ENCODE results near the gene MIB1. TPM values are rescaled to one million over a fixed set of nuclear protein-coding genes. Genes with fewer than 3 reads are reported as not detected.

MIB1 gene
- polyA plus RNA-seq, 10 donors = 21.6 to 54.3 (median 43.7) TPM

DNA sequence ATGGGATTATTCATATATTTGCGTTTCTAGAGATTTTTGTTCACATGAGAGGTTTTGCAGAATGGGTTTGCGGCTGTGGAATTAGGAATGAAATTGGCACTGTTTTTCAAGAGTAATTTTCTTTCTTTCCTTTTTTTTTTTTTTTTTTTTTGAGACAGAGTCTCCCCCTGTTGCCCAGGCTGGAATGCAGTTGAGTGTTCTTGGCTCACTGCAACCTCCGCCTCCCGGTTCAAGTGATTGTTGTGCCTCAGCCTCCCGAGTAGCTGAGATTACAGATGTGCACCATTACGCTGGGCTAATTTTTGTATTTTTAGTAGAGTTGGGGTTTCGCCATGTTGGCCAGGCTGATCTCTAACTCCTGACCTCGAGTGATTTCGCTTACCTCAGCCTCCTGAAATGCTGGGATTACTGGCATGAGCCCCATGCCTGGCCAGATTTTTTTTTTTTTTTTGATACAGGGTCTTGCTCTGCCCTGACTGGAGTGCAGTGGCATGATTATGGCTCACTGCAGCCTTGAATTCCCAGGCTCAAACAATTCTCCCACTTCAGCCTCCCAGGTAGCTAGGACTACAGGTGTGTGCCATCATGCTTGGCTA lies 65.3 kb downstream of the MIB1 start:
- no peak for DNase-seq

DNA sequence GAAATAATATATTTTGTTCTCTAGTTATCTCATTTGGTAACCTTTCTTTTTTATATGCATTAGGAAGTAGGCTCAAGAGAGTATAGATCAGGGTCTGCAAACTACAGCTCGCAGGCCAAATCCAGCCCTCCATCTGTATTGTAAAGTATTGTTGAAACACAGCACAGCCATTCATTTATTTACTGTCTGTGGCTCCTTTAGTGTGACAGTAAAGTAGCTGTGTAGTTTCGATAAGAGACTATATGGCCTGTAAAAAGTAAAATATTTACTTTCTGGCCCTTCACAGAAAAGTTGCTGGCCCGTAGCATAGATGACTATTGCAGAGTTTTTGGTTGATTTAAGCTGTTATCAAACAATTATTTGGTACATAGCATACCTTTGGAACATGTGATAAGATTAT lies 67.6 kb downstream of the MIB1 start:
- no peak for DNase-seq

GRCh38 chr18:21809725-21810124 lies 69.1 kb downstream of the MIB1 start:
- no peak for DNase-seq

- DNase-seq = no peak
Observed at GRCh38 chr18:21815101-21815500, 74.5 kb downstream of the MIB1 start.

- DNase-seq = peak in 1 of 3 donors; percentile 37
Observed at GRCh38 chr18:21820033-21820810, 79.6 kb downstream of the MIB1 start.

- DNase-seq = no peak
Observed at GRCh38 chr18:21820811-21821143, 80.2 kb downstream of the MIB1 start.

DNA sequence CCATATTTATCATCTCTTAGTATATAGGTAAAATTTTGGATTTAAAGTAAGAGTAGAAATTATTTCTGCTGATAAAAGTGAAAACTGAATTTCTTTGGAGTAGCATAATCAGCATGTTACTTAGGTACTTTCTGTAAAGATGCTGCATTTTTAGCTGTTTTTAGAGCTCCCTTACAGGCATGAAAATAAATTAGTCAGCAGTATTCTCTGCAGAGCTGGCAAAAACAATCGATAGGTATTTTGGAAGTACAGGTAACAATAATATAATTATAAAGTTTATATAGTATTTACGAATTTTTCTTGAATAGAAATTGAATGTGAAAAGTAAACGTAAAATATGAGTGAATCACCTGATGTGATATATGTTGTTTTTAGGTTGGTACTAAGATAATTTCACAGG lies 83.3 kb downstream of the MIB1 start:
- no peak for DNase-seq

GRCh38 chr18:21826196-21826595 lies 85.6 kb downstream of the MIB1 start:
- no peak for DNase-seq

GRCh38 chr18:21826641-21827302 lies 86.2 kb downstream of the MIB1 start:
- peak; percentile 19 to 54 (median 22) for DNase-seq

DNA sequence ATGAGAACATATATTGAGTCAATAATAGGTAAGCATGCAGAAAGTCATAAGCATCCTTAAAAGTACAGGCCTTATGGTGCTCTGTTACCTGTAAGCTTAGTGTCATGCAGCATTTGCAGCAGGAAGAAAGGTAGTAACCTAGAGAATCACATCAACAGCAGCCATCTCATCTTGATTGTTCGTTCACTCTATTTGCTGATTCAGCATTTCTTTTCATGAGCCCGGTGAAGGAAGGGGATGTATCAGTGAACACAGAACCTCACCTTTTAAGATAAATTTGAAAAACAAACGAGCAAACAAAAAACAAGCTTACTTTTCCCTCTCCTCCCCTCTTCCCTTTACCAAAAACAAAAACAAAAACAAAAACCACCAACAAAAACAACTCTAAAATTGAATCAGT lies 89.9 kb downstream of the MIB1 start:
- DNase-seq = no peak

GRCh38 chr18:21831413-21831831 lies 90.8 kb downstream of the MIB1 start:
- DNase-seq = peak; percentile 69 to 83 (median 78)

- DNase-seq = peak in 1 of 3 donors; percentile 20
Observed at GRCh38 chr18:21833604-21834298, 93.2 kb downstream of the MIB1 start.

DNA sequence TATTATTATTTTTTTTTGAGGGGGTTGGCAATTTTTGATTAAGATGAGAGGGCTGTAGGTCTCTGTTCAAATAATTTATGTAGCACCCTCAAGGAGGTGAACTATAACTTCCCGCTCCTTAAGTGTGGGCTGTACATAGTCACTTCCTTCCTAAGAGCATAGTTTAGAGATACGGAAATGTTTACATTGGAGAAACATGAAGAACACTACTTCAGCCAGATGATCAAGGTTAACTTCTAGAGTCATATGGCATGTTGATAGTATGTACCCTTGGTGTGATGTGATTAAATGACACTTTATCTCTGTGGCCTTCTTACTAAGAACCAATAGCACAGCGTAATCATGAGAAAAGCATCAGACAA lies 93.7 kb downstream of the MIB1 start:
- DNase-seq = no peak

GRCh38 chr18:21841570-21841969 lies 101.0 kb downstream of the MIB1 start:
- no peak for DNase-seq

DNA sequence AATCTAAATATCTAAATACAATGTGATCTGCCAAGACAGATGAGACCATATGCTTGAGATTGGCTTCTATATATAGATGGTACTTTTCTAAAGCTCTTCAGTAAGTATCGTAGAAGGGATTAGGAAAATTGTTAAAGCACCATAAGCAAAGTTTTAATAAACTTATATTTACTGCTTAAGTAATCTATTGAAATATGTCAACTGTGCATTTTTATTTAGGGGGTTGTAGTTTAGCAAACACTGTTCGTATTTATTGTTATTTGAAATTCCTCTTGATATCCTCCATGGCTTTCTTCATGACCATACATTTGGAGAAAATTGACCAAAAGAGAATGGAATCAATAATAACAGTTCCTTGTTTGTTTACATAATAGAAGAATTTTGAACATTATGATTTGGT lies 102.7 kb downstream of the MIB1 start:
- DNase-seq = no peak

DNA sequence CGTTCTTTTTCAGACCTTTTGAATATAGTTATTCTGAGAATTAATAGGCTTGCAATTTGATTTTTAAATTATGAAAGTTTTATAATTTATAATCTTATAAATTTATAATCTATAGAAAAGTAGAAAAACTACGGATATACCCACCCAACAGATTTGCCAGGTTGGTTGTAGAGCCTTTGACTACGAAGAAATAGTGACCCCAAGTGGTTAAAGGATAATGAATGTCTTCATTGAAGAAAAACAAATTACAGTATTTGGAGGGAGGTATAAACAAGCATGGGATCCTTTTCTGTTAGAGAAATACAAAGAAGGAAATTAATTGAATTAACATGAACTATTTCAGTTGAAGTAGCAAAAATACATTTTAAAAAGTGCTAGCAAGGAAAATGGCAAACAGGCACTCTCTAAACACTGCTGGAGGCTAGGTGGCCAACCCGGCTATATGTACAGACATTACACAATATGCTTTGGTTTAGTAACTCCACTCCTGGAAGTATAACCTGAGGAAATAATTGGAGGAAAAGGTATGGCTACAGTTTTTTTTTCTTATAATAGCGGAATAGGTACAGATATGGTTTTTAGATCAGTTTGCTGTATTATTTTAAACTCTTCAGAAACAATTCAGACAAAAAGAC lies 110.9 kb downstream of the MIB1 start:
- DNase-seq = peak in 1 of 3 donors; percentile 22

- peak in 1 of 3 donors; percentile 22 for DNase-seq
Observed at GRCh38 chr18:21853016-21853415, 112.4 kb downstream of the MIB1 start.

GRCh38 chr18:21853775-21854552 lies 113.4 kb downstream of the MIB1 start:
- no peak for DNase-seq

GRCh38 chr18:21855432-21855831 lies 114.8 kb downstream of the MIB1 start:
- DNase-seq = no peak

DNA sequence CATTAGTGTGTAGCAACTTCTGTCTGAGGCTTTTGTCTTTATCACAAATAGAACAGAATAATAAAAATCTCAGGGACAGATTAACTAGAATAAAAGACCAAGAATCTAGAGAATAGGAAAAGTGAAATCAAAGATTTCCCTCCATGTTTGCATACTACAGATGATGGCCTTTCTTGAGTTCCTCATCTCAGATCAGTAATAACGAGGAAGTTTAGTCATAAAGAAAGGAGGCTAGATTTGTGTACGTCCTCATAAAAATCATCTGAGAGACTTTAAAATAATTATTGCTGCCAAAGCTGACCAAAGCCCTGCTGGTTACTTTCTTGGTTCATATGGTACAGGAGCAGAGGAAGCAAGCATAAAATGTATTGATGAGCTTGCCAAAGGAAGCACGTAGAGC lies 117.3 kb downstream of the MIB1 start:
- DNase-seq = no peak

GRCh38 chr18:21858544-21858943 lies 118.0 kb downstream of the MIB1 start:
- DNase-seq = no peak
